ENCODE data around the gene SH3PXD2A.
"Not testable (repeated sequence)": the region's sequence is repeated elsewhere in the genome, so short reads cannot be mapped to it uniquely, and the experiment has no call there.

- TF ChIP-seq CTCF (conservative IDR thresholded peaks at IDR 0.05; ENCODE audit: low read depth, low read length); EZH2 (IDR thresholded peaks at IDR 0.05; ENCODE audit: borderline replicate concordance, low read depth, low read length, poor library complexity, severe bottlenecking): not testable (repeated sequence)
These were observed 248.3 kb downstream of the SH3PXD2A start for GRCh38 chr10:103607051-103607450.
